UCSD-AML1 (cell line): ENCODE data around the gene MRPS17.
"Not testable (repeated sequence)": the region's sequence is repeated elsewhere in the genome, so short reads cannot be mapped to it uniquely, and the experiment has no call there.

Experiments
- DNase-seq: peaks from one replicate; lab custom pipeline; 2025; ENCODE audit not compliant: unreplicated experiment; lab: John Stamatoyannopoulos, UW

The MRPS17 gene

DNA sequence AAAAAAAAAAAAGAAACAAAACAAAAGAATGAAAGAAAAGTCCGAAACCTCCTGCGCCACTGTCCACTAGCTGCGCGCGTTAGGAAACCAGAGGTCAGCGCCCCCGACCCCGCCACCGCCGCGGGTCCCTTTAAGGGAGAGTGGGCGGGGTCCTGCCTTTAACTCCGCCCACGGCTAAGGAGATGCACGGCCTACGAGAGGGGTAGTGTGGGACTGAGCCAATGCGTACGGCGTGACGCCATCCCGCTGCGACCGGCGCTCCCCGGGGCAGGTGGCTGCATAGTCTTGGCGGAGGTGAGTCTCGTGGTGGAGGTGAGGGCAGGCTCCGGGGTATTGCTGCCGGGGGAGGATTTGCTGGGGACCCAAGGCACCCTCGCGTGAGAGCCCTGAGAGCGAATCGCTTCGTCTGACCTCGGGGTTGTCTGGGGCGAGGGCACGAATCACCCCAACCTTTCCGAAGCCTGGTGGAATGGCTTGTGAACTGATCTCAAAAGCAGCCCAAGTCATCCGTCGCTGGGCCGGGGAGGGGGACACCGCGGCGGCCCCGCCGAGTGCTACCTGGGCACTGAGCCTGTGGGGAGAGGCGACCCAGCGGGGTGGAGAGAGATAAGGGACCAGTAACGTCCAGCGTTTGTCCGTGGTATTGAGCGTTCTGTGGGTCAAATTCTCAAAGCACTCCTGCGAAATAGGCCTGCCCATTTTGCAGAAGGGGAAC is at the start of gene MRPS17:
MRPS17 (plus strand) TSS at position 241 of the 715 bp plus-strand sequence. CDS start 1,319 bp downstream, outside the sequence.
- DNase-seq = peak; percentile 75

GRCh38 chr7:55903985-55904759 is 47.5 kb upstream of the MRPS17 start:
- no peak for DNase-seq

DNA sequence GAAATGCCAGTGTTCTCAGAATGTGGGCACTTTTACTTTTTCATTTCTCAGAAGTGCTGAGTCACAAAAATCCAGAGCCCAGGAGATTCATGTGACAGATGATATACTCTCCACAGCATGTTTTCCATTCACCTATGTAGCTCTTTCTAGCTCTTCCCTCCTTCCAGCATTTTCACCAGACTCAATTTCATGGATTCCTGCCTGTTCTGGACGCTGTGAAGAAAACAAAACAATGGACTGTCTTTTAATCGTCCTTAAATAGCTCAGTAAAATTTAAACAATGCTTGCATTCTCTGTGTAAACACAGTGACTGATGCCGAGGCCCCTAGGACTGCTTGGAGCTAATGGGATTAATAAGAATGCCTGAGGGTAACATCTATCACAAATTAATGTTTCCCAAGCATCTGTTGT is 38.9 kb upstream of the MRPS17 start:
- no peak for DNase-seq

DNA sequence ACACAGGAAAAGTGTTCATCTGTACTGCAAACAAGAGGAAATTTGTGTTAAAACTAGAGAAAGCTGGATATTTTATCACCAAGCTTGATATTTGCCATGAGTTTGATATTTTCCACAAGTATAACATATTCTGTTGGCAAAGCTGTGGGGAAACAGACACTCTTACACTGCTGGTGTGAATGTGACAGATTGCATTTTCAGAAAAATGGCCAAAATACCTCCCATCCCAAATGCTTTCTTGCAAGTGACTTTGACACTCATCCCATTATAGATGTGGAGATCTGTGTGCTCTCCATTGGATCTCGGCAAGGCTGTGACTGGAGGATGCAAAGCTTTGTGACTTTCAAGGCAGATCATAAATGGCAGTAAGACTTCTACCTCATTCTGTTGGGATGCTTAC is 33.9 kb upstream of the MRPS17 start:
- no peak for DNase-seq

GRCh38 chr7:55928006-55928767 is 23.5 kb upstream of the MRPS17 start:
- DNase-seq = no peak

DNA sequence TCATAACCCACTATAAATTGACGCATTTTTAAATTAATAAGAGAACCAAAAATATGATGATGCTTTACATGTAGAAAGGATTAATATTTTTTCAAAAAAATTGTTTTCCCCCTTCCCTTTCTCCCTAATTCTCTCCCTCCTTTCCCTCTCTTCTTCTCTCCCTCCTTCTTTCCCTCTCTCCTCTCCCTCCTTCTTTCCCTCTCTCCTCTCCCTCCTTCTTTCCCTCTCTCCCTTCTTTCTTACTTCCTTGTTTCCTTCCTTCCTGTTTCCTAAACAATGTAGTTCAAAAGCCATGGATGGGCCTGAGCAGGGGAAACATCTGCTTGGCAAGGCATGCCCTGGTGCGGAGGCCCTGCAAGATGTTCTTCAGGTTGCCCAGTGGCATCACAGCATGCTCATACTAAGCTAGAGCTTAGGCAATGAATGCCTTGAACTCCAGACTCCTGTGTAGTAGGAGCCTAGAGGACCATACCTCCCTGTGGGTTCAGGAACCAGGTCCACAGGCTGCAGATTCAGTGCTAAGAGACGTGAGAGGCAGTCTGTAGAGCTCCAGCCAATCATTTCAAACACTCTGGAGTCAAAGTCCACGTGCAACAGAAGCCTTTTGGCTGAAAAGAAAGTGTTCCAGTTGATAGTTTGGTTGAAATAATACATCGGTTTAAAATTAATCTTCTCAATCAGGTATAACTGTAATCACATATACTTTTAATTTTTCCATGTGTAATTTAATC is 20.1 kb upstream of the MRPS17 start:
- DNase-seq = no peak

GRCh38 chr7:55939514-55940123 is 12.1 kb upstream of the MRPS17 start:
- no peak for DNase-seq

GRCh38 chr7:55946545-55946944 is 5.1 kb upstream of the MRPS17 start:
- DNase-seq = no peak

GRCh38 chr7:55952352-55952671 is 635 bp downstream of the MRPS17 start:
- DNase-seq = not testable (repeated sequence)

- DNase-seq = no peak
Observed at GRCh38 chr7:55953707-55954475, 2.2 kb downstream of the MRPS17 start.

GRCh38 chr7:55957190-55957589 is 5.5 kb downstream of the MRPS17 start:
- DNase-seq = no peak

- DNase-seq = no peak
Observed at GRCh38 chr7:55962014-55962413, 10.3 kb downstream of the MRPS17 start.

DNA sequence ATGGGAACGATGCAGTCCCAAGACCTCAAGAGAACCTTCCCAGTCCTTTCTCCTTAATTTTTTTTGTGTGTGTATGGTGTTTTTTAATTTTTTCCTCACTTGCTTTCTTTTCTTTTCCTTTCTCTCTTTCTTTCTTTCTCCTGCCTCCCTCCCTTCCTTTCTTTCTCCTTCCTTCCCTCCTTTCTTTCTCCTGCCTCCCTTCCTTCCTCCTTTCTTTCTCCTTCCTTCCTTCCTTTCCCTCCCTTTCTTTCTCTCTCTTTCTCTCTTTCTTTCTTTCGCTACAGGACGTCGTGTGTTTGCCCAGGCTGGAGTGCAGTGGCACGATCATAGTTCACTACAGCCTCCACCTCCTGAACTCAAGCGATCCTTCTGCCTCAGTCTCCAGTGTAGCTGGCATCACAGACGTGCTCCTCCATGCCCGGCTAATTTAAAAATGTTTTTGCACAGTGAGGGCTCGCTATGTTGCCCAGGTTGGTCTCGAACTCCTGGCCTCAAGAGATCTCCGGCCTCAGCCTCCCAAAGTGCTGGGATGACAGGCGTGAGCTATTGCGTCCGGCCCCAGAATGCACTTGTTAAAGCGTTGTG is 12.0 kb downstream of the MRPS17 start:
- no peak for DNase-seq

DNA sequence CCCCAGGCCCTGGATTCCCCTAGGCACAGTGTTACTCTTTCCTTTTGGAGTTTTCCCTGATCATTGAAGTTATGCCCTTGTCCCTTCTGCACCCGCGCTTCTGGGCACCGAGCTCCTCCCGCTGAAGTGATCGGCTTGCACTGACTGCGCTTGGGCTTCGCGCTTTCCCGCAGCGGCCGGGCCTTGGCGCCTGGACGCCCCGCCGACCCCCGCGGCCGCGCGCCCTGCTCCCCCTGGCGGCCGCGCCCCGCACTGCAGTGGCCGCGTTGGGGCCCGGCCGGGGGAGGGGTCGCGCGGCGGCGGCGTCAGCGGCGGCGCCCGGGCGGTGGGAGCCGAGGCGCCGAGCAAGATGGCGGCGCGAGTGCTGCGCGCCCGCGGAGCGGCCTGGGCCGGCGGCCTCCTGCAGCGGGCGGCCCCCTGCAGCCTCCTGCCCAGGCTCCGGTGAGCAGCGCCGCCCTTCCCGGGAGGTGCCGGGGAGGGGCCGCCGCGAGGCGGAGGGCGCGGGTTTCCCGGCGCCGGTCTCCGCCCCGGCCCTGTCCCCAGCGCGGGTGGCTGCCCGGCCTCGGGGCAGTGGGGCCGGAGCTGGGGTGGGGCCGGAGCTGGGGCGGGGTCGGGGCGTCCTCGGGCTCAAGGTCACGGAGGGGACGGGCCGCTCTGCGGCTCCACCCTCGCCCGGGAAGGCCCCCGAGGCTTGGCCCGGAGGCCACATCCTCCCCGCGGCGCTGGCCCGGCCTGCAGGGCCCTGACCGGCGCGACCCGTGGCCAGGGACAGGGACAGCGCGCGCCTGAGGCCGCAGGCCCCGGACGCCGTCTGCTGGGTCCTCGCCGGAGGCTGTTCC is 12.8 kb downstream of the MRPS17 start, which contains the start of gene NIPSNAP2:
NIPSNAP2 (plus strand) TSS at position 325 of the 839 bp plus-strand sequence; CDS start at position 350, 25 bp downstream.
- peak; percentile 64 for DNase-seq

DNA sequence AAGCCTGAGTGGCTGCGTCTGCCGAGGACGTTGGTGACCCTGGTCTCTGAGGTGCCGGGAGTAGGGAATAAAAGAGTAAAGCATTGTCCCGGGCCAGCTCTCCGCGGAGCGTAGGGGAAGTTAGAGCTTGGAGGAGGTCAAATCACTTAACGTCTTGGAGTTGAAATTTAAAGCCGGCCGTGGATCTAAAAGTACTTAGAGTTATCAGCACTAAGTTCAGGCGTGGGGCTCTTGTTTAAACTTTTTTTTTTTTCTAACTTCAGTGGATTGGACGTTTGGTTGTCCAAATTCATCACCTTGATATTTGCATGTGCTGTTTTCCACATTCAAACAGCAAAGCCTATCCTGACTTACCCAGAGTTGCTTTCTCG is 13.4 kb downstream of the MRPS17 start:
- DNase-seq = no peak

DNA sequence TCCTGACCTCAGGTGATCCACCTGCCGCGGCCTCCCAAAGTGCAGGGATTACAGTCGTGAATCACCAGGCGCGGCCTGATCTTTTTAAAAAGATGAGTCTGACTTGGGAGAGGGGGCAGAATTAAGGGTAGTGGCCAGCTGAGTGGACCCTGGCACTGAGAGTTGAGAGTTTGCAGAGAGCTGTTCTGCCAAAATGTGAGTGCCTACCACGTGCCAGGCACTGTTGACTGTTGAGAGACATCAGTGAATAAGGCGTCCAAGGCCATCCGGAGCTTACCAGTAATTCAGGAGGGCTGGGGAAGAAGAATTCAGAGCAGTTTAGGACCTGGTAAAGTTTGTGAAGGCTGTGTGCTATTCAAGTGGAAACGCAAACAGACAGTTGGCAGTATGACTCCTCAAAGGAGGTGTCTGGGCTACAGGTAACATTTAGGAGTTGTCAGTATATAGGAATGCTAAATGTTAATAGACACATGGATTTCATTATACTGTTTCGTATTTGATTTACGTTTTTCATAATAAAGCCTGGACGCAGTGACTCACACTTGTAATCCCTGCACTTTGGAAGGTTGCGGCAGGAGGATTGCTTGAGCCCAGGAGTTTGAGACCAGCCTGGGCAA is 14.2 kb downstream of the MRPS17 start:
- DNase-seq = no peak

GRCh38 chr7:55966851-55967250 is 15.2 kb downstream of the MRPS17 start:
- no peak for DNase-seq

DNA sequence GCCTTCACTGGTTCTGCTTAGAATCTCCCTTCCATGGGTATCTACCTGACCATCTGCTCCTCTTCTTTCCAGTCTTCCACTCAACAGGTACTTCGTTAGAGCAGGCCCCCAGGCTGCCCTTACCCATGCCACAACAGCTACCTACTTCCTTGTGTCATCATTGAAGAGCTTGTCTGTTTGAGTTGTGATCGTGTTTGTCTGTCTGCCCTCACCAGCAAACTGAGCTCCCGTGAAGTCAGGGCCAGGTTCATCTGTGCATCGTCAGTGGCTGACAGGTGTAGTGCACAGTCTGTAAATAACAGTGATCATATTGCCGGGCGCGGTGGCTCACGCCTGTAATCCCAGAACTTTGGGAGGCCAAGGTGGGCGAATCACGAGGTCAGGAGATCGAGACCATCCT is 17.7 kb downstream of the MRPS17 start:
- no peak for DNase-seq
